Erythroblast (primary cell): ENCODE measurements around the gene CCDC32.

Experiments used
- GATA1 ChIP-seq: IDR thresholded peaks from 2 replicates; pipeline ENCODE4 v1.6.1; 2011; ENCODE audit warnings: low read depth, mild to moderate bottlenecking, control low read depth, low read length, moderate library complexity
- POLR2A ChIP-seq: IDR thresholded peaks from 2 replicates; pipeline ENCODE4 v1.6.1; 2011; ENCODE audit warnings: mild to moderate bottlenecking, low read length

GRCh38 chr15:40593165-40593564 lies 28.3 kb upstream of the CCDC32 start:
- TF ChIP-seq POLR2A (no peak), GATA1 (no peak)
